Urinary bladder (tissue), 4 donors: ENCODE data around the gene EOGT. TPM values are rescaled to one million over a fixed set of nuclear protein-coding genes. Genes with fewer than 3 reads are reported as not detected.

Source experiments
- DNase-seq: peaks from one replicate; pipeline ENCODE4 v3.0.0-alpha.2; 2015; ENCODE audit errors: extremely low spot score
- H3K27ac ChIP-seq: one replicate; pipeline ENCODE4 v1.5.1; 2013; ENCODE audit warnings: low read depth, mild to moderate bottlenecking, moderate library complexity
- H3K36me3 ChIP-seq: one replicate; pipeline ENCODE4 v1.6.1; 2013; ENCODE audit warnings: mild to moderate bottlenecking, moderate library complexity; ENCODE audit not compliant: insufficient read depth
- H3K4me1 ChIP-seq: one replicate; pipeline ENCODE4 v1.6.1; 2013; ENCODE audit warnings: mild to moderate bottlenecking, moderate library complexity; ENCODE audit not compliant: insufficient read depth
- H3K4me3 ChIP-seq: one replicate; pipeline ENCODE4 v1.5.1; 2013; ENCODE audit warnings: low read depth, low read length
- WGBS: extraction: QIAGEN DNeasy Blood & Tissue Kit; methylation state at CpG from one replicate; pipeline ENCODE4 v1.1.7; 2013; 5-methylcytosine and 5-hydroxymethylcytosine counted together
- polyA plus RNA-seq: library from polyadenylated mRNA; stranded (reverse); fragments of 200-250 nt; gene quantifications from one replicate; pipeline ENCODE4 v1.2.3, GENCODE V29; 2013
- total RNA-seq: library from RNA; depleted of rRNA; stranded (reverse); fragments of >200 nt; gene quantifications from one replicate; pipeline ENCODE4 v1.2.3, GENCODE V29; 2014
- donor health status: healthy with polysubstance abuse.
- donor health status: healthy.

The EOGT gene
- total and polyA plus RNA-seq, 2 donors, result 25.2 to 71.1 TPM

- H3K36me3 ChIP-seq, result peaks cover 6% of the 10 kb centered on the region
- H3K4me3 ChIP-seq, result no peak overlapping the region
- 51% methylated on average over 2 of the region's 2 CpGs for WGBS
- H3K27ac ChIP-seq, result no peak overlapping the region
- DNase-seq, result no peak
- H3K4me1 ChIP-seq, result no peaks in the 10 kb centered on the region
Observed at GRCh38 chr3:69020424-69020823, 6.9 kb upstream of the EOGT start.

- no peak overlapping the region for H3K4me3 ChIP-seq
- DNase-seq, result no peak
- H3K36me3 ChIP-seq, result no peaks in the 10 kb centered on the region
- no peak overlapping the region for H3K27ac ChIP-seq
- no peaks in the 10 kb centered on the region for H3K4me1 ChIP-seq
- 93% methylated on average over 2 of the region's 2 CpGs for WGBS
Observed at GRCh38 chr3:69016901-69017300, 3.4 kb upstream of the EOGT start.

- DNase-seq, result no peak
- no peaks in the 10 kb centered on the region for H3K36me3 ChIP-seq
- H3K4me1 ChIP-seq, result no peaks in the 10 kb centered on the region
- H3K27ac ChIP-seq, result no peak overlapping the region
- no peak overlapping the region for H3K4me3 ChIP-seq
- 96% methylated on average over 4 of the region's 4 CpGs for WGBS
Observed at GRCh38 chr3:69016102-69016501, 2.6 kb upstream of the EOGT start.

GRCh38 chr3:69014022-69014580 is 617 bp upstream of the EOGT start:
- no peaks in the 10 kb centered on the region for H3K4me1 ChIP-seq
- no peaks in the 10 kb centered on the region for H3K36me3 ChIP-seq
- H3K27ac ChIP-seq, result peak overlapping the region; percentile 99
- no peak for DNase-seq
- 13% methylated on average over 11 of the region's 11 CpGs for WGBS
- H3K4me3 ChIP-seq, result peak overlapping the region; percentile 82

GRCh38 chr3:69012800-69013252 is 658 bp downstream of the EOGT start:
- no peaks in the 10 kb centered on the region for H3K36me3 ChIP-seq
- H3K4me1 ChIP-seq, result no peaks in the 10 kb centered on the region
- H3K4me3 ChIP-seq, result peak overlapping the region; percentile 82
- no peak for DNase-seq
- WGBS, result 3% methylated on average over 36 of the region's 36 CpGs
- peak overlapping the region; percentile 99 for H3K27ac ChIP-seq

GRCh38 chr3:69012100-69012799 is 1.2 kb downstream of the EOGT start:
- DNase-seq, result no peak
- H3K4me1 ChIP-seq, result no peaks in the 10 kb centered on the region
- H3K4me3 ChIP-seq, result peak overlapping the region; percentile 82
- no peaks in the 10 kb centered on the region for H3K36me3 ChIP-seq
- peak overlapping the region; percentile 99 for H3K27ac ChIP-seq
- WGBS, result 44% methylated on average over 22 of the region's 22 CpGs

GRCh38 chr3:69011096-69011730 is 2.3 kb downstream of the EOGT start:
- Histone ChIP-seq H3K27ac (no peak overlapping the region), H3K4me3 (no peak overlapping the region), H3K36me3 (peaks cover 2% of the 10 kb centered on the region), H3K4me1 (no peaks in the 10 kb centered on the region)
- WGBS, result 95% methylated on average over 8 of the region's 8 CpGs
- no peak for DNase-seq

GRCh38 chr3:69009559-69010410 is 3.7 kb downstream of the EOGT start:
- 46% methylated on average over 3 of the region's 3 CpGs for WGBS
- no peaks in the 10 kb centered on the region for H3K4me1 ChIP-seq
- no peak for DNase-seq
- H3K4me3 ChIP-seq, result no peak overlapping the region
- H3K27ac ChIP-seq, result no peak overlapping the region
- H3K36me3 ChIP-seq, result peaks cover 2% of the 10 kb centered on the region

GRCh38 chr3:69008980-69009379 is 4.5 kb downstream of the EOGT start:
- Histone ChIP-seq H3K36me3 (peaks cover 2% of the 10 kb centered on the region), H3K4me3 (no peak overlapping the region), H3K4me1 (no peaks in the 10 kb centered on the region), H3K27ac (no peak overlapping the region)
- no peak for DNase-seq
- 62% methylated on average over 2 of the region's 2 CpGs for WGBS

GRCh38 chr3:69005791-69006482 is 7.5 kb downstream of the EOGT start:
- DNase-seq, result no peak
- peaks cover 7% of the 10 kb centered on the region for H3K36me3 ChIP-seq
- H3K4me1 ChIP-seq, result no peaks in the 10 kb centered on the region
- no peak overlapping the region for H3K27ac ChIP-seq
- 82% methylated on average over 5 of the region's 5 CpGs for WGBS
- H3K4me3 ChIP-seq, result no peak overlapping the region

- peaks cover 7% of the 10 kb centered on the region for H3K36me3 ChIP-seq
- DNase-seq, result no peak
- WGBS, result 81% methylated on average over 6 of the region's 6 CpGs
- H3K4me1 ChIP-seq, result no peaks in the 10 kb centered on the region
- no peak overlapping the region for H3K27ac ChIP-seq
- H3K4me3 ChIP-seq, result no peak overlapping the region
Observed at GRCh38 chr3:69005071-69005790, 8.3 kb downstream of the EOGT start.

GRCh38 chr3:69004138-69004537 is 9.3 kb downstream of the EOGT start:
- no peak for DNase-seq
- Histone ChIP-seq H3K4me3 (no peak overlapping the region), H3K27ac (no peak overlapping the region), H3K4me1 (no peaks in the 10 kb centered on the region), H3K36me3 (peaks cover 7% of the 10 kb centered on the region)
- WGBS, result 88% methylated on average over 9 of the region's 9 CpGs
